GM23338 (cell line): ENCODE data around the gene MYCL.

Source experiments
- CREB1 ChIP-seq: fragments of 250-450 bp; sonication (Bioruptor Pico); IDR thresholded peaks from 2 replicates; pipeline ENCODE4 v1.5.0; 2020; ENCODE audit warnings: low read depth, mild to moderate bottlenecking, moderate library complexity
- CTCF ChIP-seq, 2 experiments: fragments of 200-600 bp in 1 of 2; sonication (generic) in 1 of 2; conservative IDR thresholded peaks; 2 replicates each; pipeline versions ENCODE4 v1.5.1 to v1.6.1; 2016 to 2017; ENCODE audit warnings: antibody characterized with exemption in 2 of 2, low read depth in 2 of 2, mild to moderate bottlenecking in 2 of 2, moderate library complexity in 1 of 2
- EZH2 ChIP-seq: fragments of 200-600 bp; sonication (generic); IDR thresholded peaks from one replicate; pipeline ENCODE4 v1.8.0; 2017; ENCODE audit warnings: antibody characterized with exemption, mild to moderate bottlenecking, low read depth; ENCODE audit not compliant: unreplicated experiment
- EZH2phosphoT487 ChIP-seq: fragments of 200-600 bp; sonication (generic); IDR thresholded peaks from one replicate; pipeline ENCODE4 v1.8.1; 2018; ENCODE audit warnings: antibody characterized with exemption; ENCODE audit not compliant: unreplicated experiment
- JUNB ChIP-seq: IDR thresholded peaks from one replicate; pipeline ENCODE4 v1.6.1; 2016; ENCODE audit warnings: antibody characterized with exemption; ENCODE audit not compliant: unreplicated experiment
- POLR2AphosphoS5 ChIP-seq: IDR thresholded peaks from 2 replicates; pipeline ENCODE4 v1.6.1; 2016; ENCODE audit warnings: antibody characterized with exemption, low read depth

- TF ChIP-seq CTCF (conservative IDR thresholded peaks at IDR 0.05; ENCODE audit: low read depth in 2 of 2): no peak
- TF ChIP-seq EZH2phosphoT487: no peak
- TF ChIP-seq JUNB: no peak
- no peak for TF ChIP-seq EZH2
- no peak for TF ChIP-seq POLR2AphosphoS5
- TF ChIP-seq CREB1 (CRISPR knock-in tag): no peak
Observed at GRCh38 chr1:39850606-39851216, 51.0 kb downstream of the MYCL start.
